Sigmoid colon (tissue), 7 donors: Measurements from ENCODE around the gene IGSF21. TPM values are rescaled to one million over a fixed set of nuclear protein-coding genes. Genes with fewer than 3 reads are reported as not detected.

ENCODE experiments used
- DNase-seq: peaks from one replicate; pipeline ENCODE4 v3.0.0-alpha.2; 2019
- H3K27ac ChIP-seq, 4 donors: fragments of 200-600 bp; sonication (generic); one replicate each; pipeline ENCODE4 v1.5.1; 2016 to 2019; ENCODE audit warnings: mild to moderate bottlenecking in 1 of 4
- H3K27me3 ChIP-seq, 3 donors: fragments of 200-600 bp; sonication (generic); one replicate each; pipeline ENCODE4 v1.5.1; 2019; ENCODE audit warnings: mild to moderate bottlenecking in 1 of 3
- H3K36me3 ChIP-seq, 4 donors: fragments of 200-600 bp; sonication (generic); one replicate each; pipeline ENCODE4 v1.5.1; 2016 to 2019
- H3K4me1 ChIP-seq, 4 donors: fragments of 200-600 bp; sonication (generic); one replicate each; pipeline ENCODE4 v1.5.1; 2017 to 2019
- H3K4me3 ChIP-seq, 4 donors: fragments of 200-600 bp; sonication (generic); one replicate each; pipeline ENCODE4 v1.5.1; 2017 to 2019; ENCODE audit warnings: mild to moderate bottlenecking in 2 of 4, moderate library complexity in 1 of 4
- H3K9me3 ChIP-seq, 4 donors: fragments of 200-600 bp in 3 of 4; sonication (generic) in 3 of 4; one replicate each; pipeline versions ENCODE4 v1.5.1 to v1.6.1; 2013 to 2019
- EP300 ChIP-seq, 4 donors: sonication (generic); formaldehyde crosslinking; IDR thresholded peaks; one replicate each; pipeline ENCODE4 v1.6.1; 2017; ENCODE audit warnings: antibody characterized with exemption in 4 of 4
- POLR2A ChIP-seq, 2 donors: fragments of 450-650 bp; IDR thresholded peaks; one replicate each; pipeline ENCODE4 v1.6.1; 2016; ENCODE audit warnings: antibody characterized with exemption in 2 of 2, mild to moderate bottlenecking in 2 of 2, moderate library complexity in 2 of 2
- POLR2AphosphoS5 ChIP-seq, 4 donors: sonication (generic); formaldehyde crosslinking; IDR thresholded peaks; one replicate each; pipeline ENCODE4 v1.6.1; 2017; ENCODE audit warnings: antibody characterized with exemption in 4 of 4
- WGBS, 2 donors: extraction: QIAGEN DNeasy Blood & Tissue Kit; methylation state at CpG; one replicate each; pipeline ENCODE4 v1.1.7; 2013; 5-methylcytosine and 5-hydroxymethylcytosine counted together
- intact Hi-C: fragments of 100-400 bp; cut with DNase I; formaldehyde crosslinking; loops from one replicate; pipeline ENCODE4 v1.15.1; 2023
- polyA plus RNA-seq, 3 donors: library from polyadenylated mRNA; stranded (reverse); fragments of 200-250 nt; gene quantifications; one replicate each; pipeline ENCODE4 v1.2.3, GENCODE V29; 2013
- total RNA-seq, 4 donors: library from RNA; depleted of rRNA; stranded (reverse); fragments of >200 nt; gene quantifications; one replicate each; pipeline ENCODE4 v1.1.0, GENCODE V29; 2016
- TF ChIP-seq, protein P1 (sequence below), 4 experiments: fragments of 450-650 bp in 3 of 4; fragments of 200-600 bp in 1 of 4; IDR thresholded peaks; one replicate each; pipeline ENCODE4 v1.5.1; 2016 to 2019; ENCODE audit warnings: antibody characterized with exemption in 4 of 4, mild to moderate bottlenecking in 3 of 4, moderate library complexity in 2 of 4
- donor health status: healthy with polysubstance abuse.
- donor health status: Bipolar disorder and iron deficiency.
- donor health status: healthy.

The IGSF21 gene
- total and polyA plus RNA-seq, 7 donors: 0.55 to 2.6 (median 1.1) TPM; not detected in 2

DNA sequence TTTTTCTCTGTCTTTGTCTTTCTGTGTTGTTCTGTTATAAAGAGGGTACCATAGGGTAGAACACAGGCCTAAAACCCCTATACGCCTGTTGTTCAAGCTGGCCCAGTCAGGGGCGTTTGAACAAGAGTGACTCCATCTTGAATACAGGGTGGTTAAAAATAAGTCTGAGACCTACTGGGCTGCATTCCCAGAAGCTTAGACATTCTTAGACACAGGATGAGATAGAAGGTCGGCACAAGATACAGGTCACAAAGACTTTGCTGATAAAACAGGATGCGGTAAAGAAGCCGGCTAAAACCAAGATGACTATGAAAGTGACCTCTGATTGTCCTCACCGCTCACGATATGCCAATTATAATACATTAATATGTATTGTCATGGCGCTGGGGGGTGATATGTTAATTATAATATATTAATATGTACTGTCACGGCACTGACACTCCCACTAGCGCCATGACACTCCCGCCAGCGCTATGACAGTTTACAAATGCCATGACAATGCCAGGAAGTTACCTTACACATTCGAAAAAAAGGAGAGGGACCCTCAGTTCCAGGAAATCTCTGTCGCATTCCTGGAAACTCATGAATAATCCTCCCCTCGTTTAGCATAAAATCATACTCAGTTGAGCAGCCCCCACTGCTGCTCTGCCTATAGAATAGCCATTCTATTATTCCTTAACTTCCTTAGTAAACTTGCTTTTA is 314.6 kb downstream of the IGSF21 start:
- Histone ChIP-seq H3K27ac (no peak overlapping the region), H3K36me3 (no peaks in the 10 kb centered on the region), H3K27me3 (peaks cover 0 to 25% (median 3%) of the 10 kb centered on the region in 3 donors), H3K9me3 (peaks cover 0 to 2% (median 0%) of the 10 kb centered on the region in 4 donors), H3K4me1 (no peaks in the 10 kb centered on the region), H3K4me3 (no peak overlapping the region)
- WGBS, 2 donors: 84 to 88% methylated on average over 15 of the region's 15 CpGs
- no peak for DNase-seq
- intact Hi-C loops: no loop called here
- TF ChIP-seq, protein P1, sequence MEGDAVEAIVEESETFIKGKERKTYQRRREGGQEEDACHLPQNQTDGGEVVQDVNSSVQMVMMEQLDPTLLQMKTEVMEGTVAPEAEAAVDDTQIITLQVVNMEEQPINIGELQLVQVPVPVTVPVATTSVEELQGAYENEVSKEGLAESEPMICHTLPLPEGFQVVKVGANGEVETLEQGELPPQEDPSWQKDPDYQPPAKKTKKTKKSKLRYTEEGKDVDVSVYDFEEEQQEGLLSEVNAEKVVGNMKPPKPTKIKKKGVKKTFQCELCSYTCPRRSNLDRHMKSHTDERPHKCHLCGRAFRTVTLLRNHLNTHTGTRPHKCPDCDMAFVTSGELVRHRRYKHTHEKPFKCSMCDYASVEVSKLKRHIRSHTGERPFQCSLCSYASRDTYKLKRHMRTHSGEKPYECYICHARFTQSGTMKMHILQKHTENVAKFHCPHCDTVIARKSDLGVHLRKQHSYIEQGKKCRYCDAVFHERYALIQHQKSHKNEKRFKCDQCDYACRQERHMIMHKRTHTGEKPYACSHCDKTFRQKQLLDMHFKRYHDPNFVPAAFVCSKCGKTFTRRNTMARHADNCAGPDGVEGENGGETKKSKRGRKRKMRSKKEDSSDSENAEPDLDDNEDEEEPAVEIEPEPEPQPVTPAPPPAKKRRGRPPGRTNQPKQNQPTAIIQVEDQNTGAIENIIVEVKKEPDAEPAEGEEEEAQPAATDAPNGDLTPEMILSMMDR (IDR thresholded peaks at IDR 0.05): no peak
- TF ChIP-seq POLR2A (IDR thresholded peaks at IDR 0.05): no peak

DNA sequence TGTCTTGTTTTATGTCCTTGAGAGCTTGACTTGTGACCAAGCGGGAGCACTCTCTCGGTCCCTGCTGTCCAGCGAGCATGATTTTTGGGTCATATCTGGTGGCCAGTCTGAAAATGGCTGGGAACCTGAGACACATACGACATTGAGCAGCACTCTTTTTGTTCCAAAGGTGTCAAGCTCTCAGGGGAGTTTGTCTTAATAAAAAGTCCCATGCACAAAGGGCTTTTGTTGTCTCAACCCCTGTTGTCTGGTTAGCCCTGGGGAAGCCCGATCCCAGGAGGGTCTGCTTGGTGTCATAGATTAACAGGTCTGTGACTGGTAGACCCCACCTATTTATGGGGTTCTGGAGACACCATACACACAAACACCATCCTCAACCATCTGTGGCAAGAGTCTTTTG is 315.4 kb downstream of the IGSF21 start:
- no peak for DNase-seq
- Histone ChIP-seq H3K36me3 (no peaks in the 10 kb centered on the region), H3K4me3 (no peak overlapping the region), H3K27ac (no peak overlapping the region), H3K27me3 (peaks cover 0 to 25% (median 3%) of the 10 kb centered on the region in 3 donors), H3K4me1 (no peaks in the 10 kb centered on the region), H3K9me3 (peaks cover 0 to 2% (median 0%) of the 10 kb centered on the region in 4 donors)
- TF ChIP-seq POLR2AphosphoS5 (IDR thresholded peaks at IDR 0.05) (no peak), EP300 (IDR thresholded peaks at IDR 0.05) (no peak), POLR2A (IDR thresholded peaks at IDR 0.05) (no peak)
- TF ChIP-seq, protein P1 (IDR thresholded peaks at IDR 0.05): no peak
- intact Hi-C loops: no loop called here
- WGBS, 2 donors: 88 to 92% methylated on average over 5 of the region's 5 CpGs

DNA sequence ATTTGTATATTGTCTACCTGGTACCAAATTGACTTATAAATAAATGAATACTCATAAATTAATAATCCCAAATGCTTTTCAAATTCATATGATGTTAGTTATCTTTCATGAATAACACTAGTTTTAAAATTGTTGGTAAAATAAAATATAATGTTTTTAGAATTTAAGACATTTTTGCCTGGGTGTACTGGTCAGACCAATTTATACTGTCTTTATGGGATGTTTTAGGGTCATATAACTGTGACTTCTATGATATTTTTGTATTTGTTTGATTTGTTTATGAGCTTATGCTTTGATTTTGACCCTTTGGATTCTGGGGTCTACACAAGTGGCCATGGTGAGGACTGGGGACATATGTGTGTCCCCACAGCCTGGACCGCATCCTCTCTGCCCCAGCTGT is 319.0 kb downstream of the IGSF21 start:
- no peak for DNase-seq
- H3K9me3 ChIP-seq: peaks cover 0 to 2% (median 0%) of the 10 kb centered on the region in 4 donors
- TF ChIP-seq, protein P1 (IDR thresholded peaks at IDR 0.05): no peak
- TF ChIP-seq EP300 (IDR thresholded peaks at IDR 0.05) (no peak), POLR2A (IDR thresholded peaks at IDR 0.05) (no peak), POLR2AphosphoS5 (IDR thresholded peaks at IDR 0.05) (no peak)
- no peaks in the 10 kb centered on the region for H3K36me3 ChIP-seq
- H3K4me1 ChIP-seq: no peaks in the 10 kb centered on the region
- H3K4me3 ChIP-seq: no peak overlapping the region
- intact Hi-C loops: no loop called here
- no peak overlapping the region for H3K27ac ChIP-seq
- 91 to 95% methylated on average over 1 of the region's 1 CpG for WGBS, 2 donors
- H3K27me3 ChIP-seq: peaks cover 0 to 20% (median 3%) of the 10 kb centered on the region in 3 donors
